ENCODE results near the gene MFRP. TPM values are rescaled to one million over a fixed set of nuclear protein-coding genes. Genes with fewer than 3 reads are reported as not detected.

The MFRP gene
- total RNA-seq, 3 donors from 2014 or later (not counting 1 experiment from before 2014, with no cell fraction given), result not detected

DNA sequence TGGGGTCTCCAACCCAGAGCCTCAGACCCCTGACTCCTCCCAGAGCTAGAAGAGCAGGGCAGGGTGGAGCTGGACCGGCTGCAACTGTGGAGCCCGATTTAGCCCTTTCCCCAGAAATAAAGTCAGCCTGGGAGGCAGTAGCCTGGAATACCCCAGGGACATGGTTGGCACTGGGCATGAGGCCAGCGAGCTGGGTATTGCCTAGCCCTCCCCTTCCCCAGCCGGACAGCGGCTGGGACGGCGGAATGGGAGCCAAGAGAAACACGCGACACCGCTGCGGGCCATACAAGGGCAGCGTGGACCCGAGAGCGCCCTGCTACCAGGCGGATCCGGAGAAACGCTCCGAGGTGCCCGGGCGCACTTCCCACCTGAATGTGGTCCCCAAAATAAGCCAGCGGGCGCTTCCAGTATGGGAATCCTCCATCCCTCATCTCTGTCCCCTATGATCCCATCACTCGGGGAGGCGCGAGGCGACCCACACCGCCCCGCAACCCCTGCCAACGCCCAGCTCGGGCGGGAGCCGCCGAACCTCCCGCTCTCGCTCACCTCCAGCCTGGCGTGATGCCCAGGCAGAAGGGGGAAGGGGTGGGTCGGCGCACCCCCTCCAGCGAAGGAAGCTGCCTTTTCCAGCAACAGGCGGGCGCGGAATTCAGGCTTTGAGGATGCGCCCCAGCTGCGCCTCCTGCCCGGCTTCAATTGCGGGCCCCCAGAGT, 30.3 kb downstream of the MFRP start:
- H3K4me3 Mint-ChIP-seq, result no peak overlapping the region
- no peaks in the 10 kb centered on the region for H3K9me3 ChIP-seq (ENCODE audit: control insufficient read depth, insufficient read depth, low read length)
- peaks cover 18 to 27% of the 10 kb centered on the region in 2 donors for H3K27me3 Mint-ChIP-seq (ENCODE audit: low read depth in 2 of 2)
- no peak overlapping the region for H3K27ac ChIP-seq (ENCODE audit: low read length)
- peaks cover 0 to 24% of the 10 kb centered on the region in 2 donors for H3K4me1 Mint-ChIP-seq
- no peaks in the 10 kb centered on the region for H3K36me3 ChIP-seq (ENCODE audit: control insufficient read depth, insufficient read depth, low read length)
- ATAC-seq, result no peak
- H3K27ac Mint-ChIP-seq, result no peak overlapping the region
- peak in 1 of 2 donors; percentile 39 for DNase-seq
- intact Hi-C loops (cut with micrococcal nuclease), result no loop called here
- WGBS (ENCODE audit: insufficient coverage), result 2% methylated on average over 46 of the region's 46 CpGs
- H3K27me3 ChIP-seq (ENCODE audit: control insufficient read depth, insufficient read depth, low read length), result peaks cover 31% of the 10 kb centered on the region
- H3K4me3 ChIP-seq (ENCODE audit: low read length), result peak overlapping the region; percentile 4
- peaks cover 34% of the 10 kb centered on the region for H3K4me1 ChIP-seq (ENCODE audit: control insufficient read depth, insufficient read depth, low read length)
- H3K9me3 Mint-ChIP-seq, result no peaks in the 10 kb centered on the region
- TF ChIP-seq, protein P1, sequence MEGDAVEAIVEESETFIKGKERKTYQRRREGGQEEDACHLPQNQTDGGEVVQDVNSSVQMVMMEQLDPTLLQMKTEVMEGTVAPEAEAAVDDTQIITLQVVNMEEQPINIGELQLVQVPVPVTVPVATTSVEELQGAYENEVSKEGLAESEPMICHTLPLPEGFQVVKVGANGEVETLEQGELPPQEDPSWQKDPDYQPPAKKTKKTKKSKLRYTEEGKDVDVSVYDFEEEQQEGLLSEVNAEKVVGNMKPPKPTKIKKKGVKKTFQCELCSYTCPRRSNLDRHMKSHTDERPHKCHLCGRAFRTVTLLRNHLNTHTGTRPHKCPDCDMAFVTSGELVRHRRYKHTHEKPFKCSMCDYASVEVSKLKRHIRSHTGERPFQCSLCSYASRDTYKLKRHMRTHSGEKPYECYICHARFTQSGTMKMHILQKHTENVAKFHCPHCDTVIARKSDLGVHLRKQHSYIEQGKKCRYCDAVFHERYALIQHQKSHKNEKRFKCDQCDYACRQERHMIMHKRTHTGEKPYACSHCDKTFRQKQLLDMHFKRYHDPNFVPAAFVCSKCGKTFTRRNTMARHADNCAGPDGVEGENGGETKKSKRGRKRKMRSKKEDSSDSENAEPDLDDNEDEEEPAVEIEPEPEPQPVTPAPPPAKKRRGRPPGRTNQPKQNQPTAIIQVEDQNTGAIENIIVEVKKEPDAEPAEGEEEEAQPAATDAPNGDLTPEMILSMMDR (IDR thresholded peaks at IDR 0.05), result no peak
- H3K36me3 Mint-ChIP-seq, result no peaks in the 10 kb centered on the region

DNA sequence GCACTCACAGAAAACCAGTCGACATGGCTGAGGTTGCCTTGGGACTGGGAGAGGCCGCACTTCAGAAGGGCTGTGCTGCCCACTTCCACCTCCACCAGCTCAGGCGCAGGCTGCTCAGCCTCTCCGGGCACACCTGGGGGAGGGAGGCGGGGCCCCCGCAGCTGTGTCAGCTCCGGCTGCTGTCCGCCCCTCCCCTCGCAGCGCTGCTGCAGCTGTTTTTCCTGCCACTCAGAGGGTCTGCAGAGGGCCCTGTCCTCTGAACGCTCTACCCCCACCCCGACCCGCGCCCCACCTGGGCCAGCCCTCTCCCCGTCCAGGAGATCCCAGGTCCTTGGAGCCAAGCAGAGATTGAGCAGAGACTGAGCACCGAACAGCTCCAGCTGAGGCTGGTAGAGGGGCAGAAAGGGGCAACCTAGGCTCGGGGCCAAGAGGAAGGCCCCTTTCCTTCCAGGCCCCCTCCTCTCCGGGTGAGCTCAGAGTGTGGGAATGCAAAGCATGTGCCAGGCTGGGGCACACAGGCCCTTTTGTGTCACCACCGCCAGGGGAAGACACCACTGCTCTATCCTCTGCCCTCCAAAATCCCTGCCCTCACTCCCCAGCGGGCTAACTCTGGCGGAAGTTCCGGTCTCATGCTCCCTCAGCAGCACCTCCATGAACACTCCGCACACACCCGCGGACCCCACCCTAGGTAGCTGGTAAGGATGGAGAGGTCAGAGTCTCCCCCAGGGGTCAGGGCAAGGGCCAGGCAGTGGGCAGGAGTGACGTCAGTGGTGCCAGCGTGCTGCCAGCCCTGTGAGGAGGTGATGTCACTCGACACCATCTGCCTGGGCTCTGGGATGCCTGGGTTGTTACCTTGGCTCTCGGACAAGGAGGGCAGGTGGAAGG, 31.1 kb downstream of the MFRP start:
- peak overlapping the region; percentile 4 for H3K4me3 ChIP-seq (ENCODE audit: low read length)
- H3K27ac ChIP-seq (ENCODE audit: low read length), result no peak overlapping the region
- no peaks in the 10 kb centered on the region for H3K9me3 ChIP-seq (ENCODE audit: control insufficient read depth, insufficient read depth, low read length)
- H3K27ac Mint-ChIP-seq, result no peak overlapping the region
- H3K36me3 Mint-ChIP-seq, result no peaks in the 10 kb centered on the region
- WGBS (ENCODE audit: insufficient coverage), result 3% methylated on average over 29 of the region's 29 CpGs
- peak in 1 of 2 donors; percentile 72 for DNase-seq
- intact Hi-C loops (cut with micrococcal nuclease), result no loop called here
- H3K4me1 Mint-ChIP-seq, result peaks cover 0 to 22% of the 10 kb centered on the region in 2 donors
- TF ChIP-seq, protein P1 (IDR thresholded peaks at IDR 0.05), result no peak
- H3K9me3 Mint-ChIP-seq, result no peaks in the 10 kb centered on the region
- H3K27me3 ChIP-seq (ENCODE audit: control insufficient read depth, insufficient read depth, low read length), result peaks cover 27% of the 10 kb centered on the region
- ATAC-seq, result peak; percentile 40 to 58 (median 52)
- H3K27me3 Mint-ChIP-seq (ENCODE audit: low read depth in 2 of 2), result peaks cover 18 to 27% of the 10 kb centered on the region in 2 donors
- no peak overlapping the region for H3K4me3 Mint-ChIP-seq
- peaks cover 27% of the 10 kb centered on the region for H3K4me1 ChIP-seq (ENCODE audit: control insufficient read depth, insufficient read depth, low read length)
- no peaks in the 10 kb centered on the region for H3K36me3 ChIP-seq (ENCODE audit: control insufficient read depth, insufficient read depth, low read length)

DNA sequence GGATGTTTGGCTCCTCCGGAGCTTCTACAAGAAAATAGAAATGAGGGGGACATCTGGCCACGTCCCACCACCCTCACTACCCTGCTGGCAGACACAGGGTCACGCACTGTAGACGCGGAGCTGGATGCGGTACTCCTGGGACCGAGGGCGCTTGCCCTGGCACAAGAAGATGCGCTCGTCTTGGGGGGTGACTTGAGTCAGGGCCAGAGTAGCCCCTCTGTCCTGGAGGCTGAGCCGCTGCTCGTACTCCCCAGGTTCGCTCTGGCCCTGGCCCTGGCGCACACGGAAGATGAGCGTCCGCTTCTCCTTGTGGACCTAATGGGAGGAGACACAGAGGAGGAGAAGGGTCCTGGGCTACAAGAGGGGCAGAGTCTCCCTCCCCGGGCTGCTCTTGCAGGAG, 31.8 kb downstream of the MFRP start:
- Histone ChIP-seq H3K4me3 (ENCODE audit: low read length) (no peak overlapping the region), H3K4me1 (ENCODE audit: control insufficient read depth, insufficient read depth, low read length) (peaks cover 26% of the 10 kb centered on the region), H3K9me3 (ENCODE audit: control insufficient read depth, insufficient read depth, low read length) (no peaks in the 10 kb centered on the region), H3K27me3 (ENCODE audit: control insufficient read depth, insufficient read depth, low read length) (peaks cover 26% of the 10 kb centered on the region), H3K27ac (ENCODE audit: low read length) (no peak overlapping the region), H3K36me3 (ENCODE audit: control insufficient read depth, insufficient read depth, low read length) (no peaks in the 10 kb centered on the region)
- ATAC-seq (no peak), DNase-seq (no peak)
- H3K4me3 Mint-ChIP-seq, result no peak overlapping the region
- TF ChIP-seq, protein P1 (IDR thresholded peaks at IDR 0.05), result no peak
- H3K36me3 Mint-ChIP-seq, result no peaks in the 10 kb centered on the region
- peaks cover 0 to 22% of the 10 kb centered on the region in 2 donors for H3K4me1 Mint-ChIP-seq
- H3K27me3 Mint-ChIP-seq (ENCODE audit: low read depth in 2 of 2), result peaks cover 15 to 23% of the 10 kb centered on the region in 2 donors
- intact Hi-C loops (cut with micrococcal nuclease), result no loop called here
- H3K9me3 Mint-ChIP-seq, result no peaks in the 10 kb centered on the region
- no peak overlapping the region for H3K27ac Mint-ChIP-seq
- 87% methylated on average over 18 of the region's 18 CpGs for WGBS (ENCODE audit: insufficient coverage)

Measured in natural killer cell (primary cell).